GM12878 (cell line): ENCODE results near the gene ROPN1B.
"Not testable (repeated sequence)": the region's sequence is repeated elsewhere in the genome, so short reads cannot be mapped to it uniquely, and the experiment has no call there.

Source experiments
- EZH2 ChIP-seq: IDR thresholded peaks from 2 replicates; pipeline ENCODE4 v1.6.1; 2012; ENCODE audit warnings: low read depth, mild to moderate bottlenecking, control low read depth, inconsistent platforms, low read length, borderline replicate concordance; ENCODE audit not compliant: control insufficient read depth
- JUND ChIP-seq: IDR thresholded peaks from 2 replicates; pipeline ENCODE4 v1.6.1; 2012; ENCODE audit warnings: low read depth, mild to moderate bottlenecking, low read length, improper control_type of control experiment, moderate library complexity
- POLR2A ChIP-seq: IDR thresholded peaks from 2 replicates; pipeline ENCODE4 v1.6.1; 2011; ENCODE audit warnings: low read depth, mild to moderate bottlenecking, low read length
- SP1 ChIP-seq: IDR thresholded peaks from one replicate; pipeline ENCODE4 v1.6.1; 2011; ENCODE audit warnings: low read depth, low read length
- STAT1 ChIP-seq: fragments of 450-650 bp; conservative IDR thresholded peaks from 2 replicates; pipeline ENCODE4 v1.6.1; 2014; ENCODE audit warnings: antibody characterized with exemption, mild to moderate bottlenecking

DNA sequence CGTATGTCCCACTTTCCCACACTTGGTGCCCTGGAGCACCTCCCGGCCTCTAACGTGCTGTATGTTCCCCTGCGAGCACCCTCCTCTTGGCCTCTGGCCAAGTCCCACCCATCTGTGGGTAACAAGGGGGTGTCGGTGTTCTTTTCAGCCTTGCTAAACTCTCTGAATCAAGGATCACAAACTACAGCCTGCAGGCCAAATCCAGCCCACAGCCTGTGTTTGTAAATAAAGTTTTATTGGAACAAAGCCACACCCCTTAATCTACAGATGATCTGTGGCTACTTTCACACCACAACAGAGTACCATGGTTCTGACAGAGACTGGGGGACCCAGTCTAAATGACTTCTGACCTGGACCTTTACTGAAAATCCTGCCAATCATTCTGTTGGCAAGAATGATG lies 39.2 kb upstream of the ROPN1B start:
- TF ChIP-seq JUND, SP1, EZH2, STAT1, POLR2A: not testable (repeated sequence)
